NCI-H2029 treated with DMSO at 0.1 percent for 48 hours (cell line): ENCODE data around the gene MIS18A.
"Not testable (repeated sequence)": the region's sequence is repeated elsewhere in the genome, so short reads cannot be mapped to it uniquely, and the experiment has no call there.

Experiments used
- DNase-seq: peaks from one replicate; lab custom pipeline; 2025; lab: John Stamatoyannopoulos, UW

Gene MIS18A

GRCh38 chr21:32304998-32305397, 26.1 kb upstream of the MIS18A start:
- DNase-seq = no peak

- DNase-seq = no peak
These were observed 24.5 kb upstream of the MIS18A start for GRCh38 chr21:32303385-32303784.

GRCh38 chr21:32302560-32302959, 23.7 kb upstream of the MIS18A start:
- DNase-seq = no peak

- DNase-seq = no peak
These were observed 22.7 kb upstream of the MIS18A start for GRCh38 chr21:32301596-32301995.

- no peak for DNase-seq
These were observed 21.4 kb upstream of the MIS18A start for GRCh38 chr21:32300117-32300681.

- no peak for DNase-seq
These were observed 20.8 kb upstream of the MIS18A start for GRCh38 chr21:32299695-32300094.

GRCh38 chr21:32298658-32299081, 19.8 kb upstream of the MIS18A start, which contains the start of gene MRAP:
MRAP (plus strand) TSS chr21:32298855; CDS start chr21:32298972, 117 bp downstream.
- DNase-seq = no peak

GRCh38 chr21:32298148-32298559, 19.3 kb upstream of the MIS18A start:
- no peak for DNase-seq

- DNase-seq = no peak
These were observed 18.6 kb upstream of the MIS18A start for GRCh38 chr21:32297449-32297848.

- no peak for DNase-seq
These were observed 6.6 kb upstream of the MIS18A start for GRCh38 chr21:32285476-32285875.

GRCh38 chr21:32282992-32283391, 4.1 kb upstream of the MIS18A start:
- DNase-seq = no peak

GRCh38 chr21:32281531-32281930, 2.7 kb upstream of the MIS18A start:
- DNase-seq = no peak

- no peak for DNase-seq
These were observed 480 bp upstream of the MIS18A start for GRCh38 chr21:32279377-32279680.

GRCh38 chr21:32278103-32278502, 746 bp downstream of the MIS18A start:
- no peak for DNase-seq

- no peak for DNase-seq
These were observed 2.2 kb downstream of the MIS18A start for GRCh38 chr21:32276671-32277070.

GRCh38 chr21:32270748-32271147, 8.1 kb downstream of the MIS18A start:
- DNase-seq = no peak

- not testable (repeated sequence) for DNase-seq
These were observed 13.5 kb downstream of the MIS18A start for GRCh38 chr21:32265321-32265720.

GRCh38 chr21:32261929-32262328, 16.9 kb downstream of the MIS18A start:
- DNase-seq = no peak

- no peak for DNase-seq
These were observed 18.7 kb downstream of the MIS18A start for GRCh38 chr21:32260130-32260529.

- not testable (repeated sequence) for DNase-seq
These were observed 20.1 kb downstream of the MIS18A start for GRCh38 chr21:32258786-32259048.

GRCh38 chr21:32257962-32258785, 20.7 kb downstream of the MIS18A start:
- DNase-seq = peak; percentile 42

- peak; percentile 63 for DNase-seq
These were observed 21.8 kb downstream of the MIS18A start for GRCh38 chr21:32256873-32257620.

GRCh38 chr21:32256251-32256650, 22.6 kb downstream of the MIS18A start:
- DNase-seq = no peak
